Sigmoid colon (tissue), 7 donors: ENCODE measurements around the gene FEN1. TPM values are rescaled to one million over a fixed set of nuclear protein-coding genes. Genes with fewer than 3 reads are reported as not detected.

Experiments used
- DNase-seq: peaks from one replicate; pipeline ENCODE4 v3.0.0-alpha.2; 2019
- H3K27ac ChIP-seq, 4 donors: fragments of 200-600 bp; sonication (generic); one replicate each; pipeline ENCODE4 v1.5.1; 2016 to 2019; ENCODE audit warnings: mild to moderate bottlenecking in 1 of 4
- H3K27me3 ChIP-seq, 3 donors: fragments of 200-600 bp; sonication (generic); one replicate each; pipeline ENCODE4 v1.5.1; 2019; ENCODE audit warnings: mild to moderate bottlenecking in 1 of 3
- H3K36me3 ChIP-seq, 4 donors: fragments of 200-600 bp; sonication (generic); one replicate each; pipeline ENCODE4 v1.5.1; 2016 to 2019
- H3K4me1 ChIP-seq, 4 donors: fragments of 200-600 bp; sonication (generic); one replicate each; pipeline ENCODE4 v1.5.1; 2017 to 2019
- H3K4me3 ChIP-seq, 4 donors: fragments of 200-600 bp; sonication (generic); one replicate each; pipeline ENCODE4 v1.5.1; 2017 to 2019; ENCODE audit warnings: mild to moderate bottlenecking in 2 of 4, moderate library complexity in 1 of 4
- H3K9me3 ChIP-seq, 4 donors: fragments of 200-600 bp in 3 of 4; sonication (generic) in 3 of 4; one replicate each; pipeline versions ENCODE4 v1.5.1 to v1.6.1; 2013 to 2019
- EP300 ChIP-seq, 4 donors: sonication (generic); formaldehyde crosslinking; IDR thresholded peaks; one replicate each; pipeline ENCODE4 v1.6.1; 2017; ENCODE audit warnings: antibody characterized with exemption in 4 of 4
- POLR2A ChIP-seq, 2 donors: fragments of 450-650 bp; IDR thresholded peaks; one replicate each; pipeline ENCODE4 v1.6.1; 2016; ENCODE audit warnings: antibody characterized with exemption in 2 of 2, mild to moderate bottlenecking in 2 of 2, moderate library complexity in 2 of 2
- POLR2AphosphoS5 ChIP-seq, 4 donors: sonication (generic); formaldehyde crosslinking; IDR thresholded peaks; one replicate each; pipeline ENCODE4 v1.6.1; 2017; ENCODE audit warnings: antibody characterized with exemption in 4 of 4
- WGBS, 2 donors: extraction: QIAGEN DNeasy Blood & Tissue Kit; methylation state at CpG; one replicate each; pipeline ENCODE4 v1.1.7; 2013; 5-methylcytosine and 5-hydroxymethylcytosine counted together
- intact Hi-C: fragments of 100-400 bp; cut with DNase I; formaldehyde crosslinking; loops from one replicate; pipeline ENCODE4 v1.15.1; 2023
- polyA plus RNA-seq, 3 donors: library from polyadenylated mRNA; stranded (reverse); fragments of 200-250 nt; gene quantifications; one replicate each; pipeline ENCODE4 v1.2.3, GENCODE V29; 2013
- total RNA-seq, 4 donors: library from RNA; depleted of rRNA; stranded (reverse); fragments of >200 nt; gene quantifications; one replicate each; pipeline ENCODE4 v1.1.0, GENCODE V29; 2016
- TF ChIP-seq, protein P1 (sequence below), 4 experiments: fragments of 450-650 bp in 3 of 4; fragments of 200-600 bp in 1 of 4; IDR thresholded peaks; one replicate each; pipeline ENCODE4 v1.5.1; 2016 to 2019; ENCODE audit warnings: antibody characterized with exemption in 4 of 4, mild to moderate bottlenecking in 3 of 4, moderate library complexity in 2 of 4
- donor health status: healthy with polysubstance abuse.
- donor health status: Bipolar disorder and iron deficiency.
- donor health status: healthy.

The FEN1 gene
- total and polyA plus RNA-seq, 7 donors: 4.2 to 39.1 (median 7.5) TPM

DNA sequence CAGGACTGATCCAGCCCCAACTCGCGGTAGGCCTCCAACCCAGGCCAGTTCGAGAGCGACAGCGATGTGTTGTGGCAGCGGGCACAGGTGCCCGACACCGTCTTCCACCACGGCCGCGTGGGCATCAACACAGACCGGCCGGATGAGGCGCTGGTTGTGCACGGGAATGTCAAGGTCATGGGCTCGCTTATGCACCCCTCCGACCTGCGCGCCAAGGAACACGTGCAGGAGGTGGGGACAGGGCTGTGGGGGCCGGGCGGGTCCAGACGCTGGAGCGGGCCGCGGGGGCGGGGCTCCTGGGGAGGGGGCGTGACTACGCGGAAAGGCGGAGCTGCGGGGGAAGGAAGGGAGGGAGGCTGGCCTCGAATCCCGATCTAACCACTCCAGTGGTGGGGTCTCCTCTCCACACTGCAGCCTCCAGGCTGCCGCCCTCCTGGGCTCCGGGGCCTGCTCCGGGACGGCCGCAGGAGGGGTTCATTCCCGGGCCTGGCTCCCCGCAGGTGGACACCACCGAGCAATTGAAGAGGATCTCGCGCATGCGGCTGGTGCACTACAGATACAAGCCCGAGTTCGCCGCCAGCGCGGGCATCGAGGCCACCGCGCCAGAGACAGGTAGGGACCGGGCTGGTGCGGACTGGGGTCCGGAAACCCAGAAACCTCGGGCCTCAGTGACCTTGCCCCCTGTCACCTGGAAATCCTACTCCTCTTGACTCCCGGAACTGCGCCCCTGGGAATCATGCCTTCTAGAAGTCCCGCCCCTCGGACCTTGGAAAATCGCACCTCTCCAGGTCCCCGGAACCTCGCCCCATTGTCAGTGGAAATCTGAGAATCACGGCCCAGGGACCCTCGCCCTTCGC, 15.2 kb upstream of the FEN1 start:
- H3K36me3 ChIP-seq: no peaks in the 10 kb centered on the region
- no peak overlapping the region for H3K27ac ChIP-seq
- no peaks in the 10 kb centered on the region for H3K9me3 ChIP-seq
- TF ChIP-seq POLR2A (IDR thresholded peaks at IDR 0.05) (no peak), POLR2AphosphoS5 (IDR thresholded peaks at IDR 0.05) (no peak)
- TF ChIP-seq, protein P1, sequence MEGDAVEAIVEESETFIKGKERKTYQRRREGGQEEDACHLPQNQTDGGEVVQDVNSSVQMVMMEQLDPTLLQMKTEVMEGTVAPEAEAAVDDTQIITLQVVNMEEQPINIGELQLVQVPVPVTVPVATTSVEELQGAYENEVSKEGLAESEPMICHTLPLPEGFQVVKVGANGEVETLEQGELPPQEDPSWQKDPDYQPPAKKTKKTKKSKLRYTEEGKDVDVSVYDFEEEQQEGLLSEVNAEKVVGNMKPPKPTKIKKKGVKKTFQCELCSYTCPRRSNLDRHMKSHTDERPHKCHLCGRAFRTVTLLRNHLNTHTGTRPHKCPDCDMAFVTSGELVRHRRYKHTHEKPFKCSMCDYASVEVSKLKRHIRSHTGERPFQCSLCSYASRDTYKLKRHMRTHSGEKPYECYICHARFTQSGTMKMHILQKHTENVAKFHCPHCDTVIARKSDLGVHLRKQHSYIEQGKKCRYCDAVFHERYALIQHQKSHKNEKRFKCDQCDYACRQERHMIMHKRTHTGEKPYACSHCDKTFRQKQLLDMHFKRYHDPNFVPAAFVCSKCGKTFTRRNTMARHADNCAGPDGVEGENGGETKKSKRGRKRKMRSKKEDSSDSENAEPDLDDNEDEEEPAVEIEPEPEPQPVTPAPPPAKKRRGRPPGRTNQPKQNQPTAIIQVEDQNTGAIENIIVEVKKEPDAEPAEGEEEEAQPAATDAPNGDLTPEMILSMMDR (IDR thresholded peaks at IDR 0.05): no peak
- intact Hi-C loops: no loop called here
- peaks cover 0 to 11% (median 9%) of the 10 kb centered on the region in 4 donors for H3K4me1 ChIP-seq
- peaks cover 0 to 9% (median 0%) of the 10 kb centered on the region in 3 donors for H3K27me3 ChIP-seq
- WGBS, 2 donors: 48 to 77% methylated on average over 67 of the region's 67 CpGs
- no peak for DNase-seq
- H3K4me3 ChIP-seq: peak overlapping the region in 2 of 4 donors; percentile 16 to 18

DNA sequence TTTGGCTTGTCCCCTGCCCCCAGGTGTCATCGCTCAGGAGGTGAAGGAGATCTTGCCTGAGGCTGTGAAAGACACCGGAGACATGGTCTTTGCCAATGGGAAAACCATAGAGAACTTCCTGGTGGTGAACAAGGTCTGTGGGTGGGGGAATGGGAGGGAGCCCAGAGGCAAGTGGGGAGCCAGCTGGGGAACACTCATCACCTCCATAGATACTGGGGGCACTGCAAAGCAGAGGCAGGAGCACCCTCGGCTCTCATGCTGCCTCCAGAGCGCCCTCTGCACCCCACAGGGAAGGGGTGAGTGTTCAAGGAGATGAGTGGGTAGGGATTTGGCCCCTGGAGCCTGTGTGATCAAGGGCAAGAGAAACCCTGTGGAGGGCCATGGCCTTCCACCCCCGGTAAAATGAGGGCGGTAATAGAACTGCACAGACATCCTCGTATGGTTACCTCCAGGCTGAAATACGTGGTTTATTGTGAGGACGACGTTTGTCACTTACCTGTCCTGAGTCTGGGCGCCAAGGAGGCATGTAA, 14.3 kb upstream of the FEN1 start:
- peaks cover 0 to 5% (median 0%) of the 10 kb centered on the region in 4 donors for H3K36me3 ChIP-seq
- H3K27ac ChIP-seq: no peak overlapping the region
- peaks cover 0 to 11% (median 9%) of the 10 kb centered on the region in 4 donors for H3K4me1 ChIP-seq
- no peak overlapping the region for H3K4me3 ChIP-seq
- H3K9me3 ChIP-seq: no peaks in the 10 kb centered on the region
- DNase-seq: no peak
- H3K27me3 ChIP-seq: peaks cover 0 to 9% (median 0%) of the 10 kb centered on the region in 3 donors
- 86 to 89% methylated on average over 11 of the region's 11 CpGs for WGBS, 2 donors
- TF ChIP-seq POLR2A (IDR thresholded peaks at IDR 0.05) (no peak), EP300 (IDR thresholded peaks at IDR 0.05) (no peak), POLR2AphosphoS5 (IDR thresholded peaks at IDR 0.05) (no peak)
- TF ChIP-seq, protein P1 (IDR thresholded peaks at IDR 0.05): no peak
- intact Hi-C loops: no loop called here

DNA sequence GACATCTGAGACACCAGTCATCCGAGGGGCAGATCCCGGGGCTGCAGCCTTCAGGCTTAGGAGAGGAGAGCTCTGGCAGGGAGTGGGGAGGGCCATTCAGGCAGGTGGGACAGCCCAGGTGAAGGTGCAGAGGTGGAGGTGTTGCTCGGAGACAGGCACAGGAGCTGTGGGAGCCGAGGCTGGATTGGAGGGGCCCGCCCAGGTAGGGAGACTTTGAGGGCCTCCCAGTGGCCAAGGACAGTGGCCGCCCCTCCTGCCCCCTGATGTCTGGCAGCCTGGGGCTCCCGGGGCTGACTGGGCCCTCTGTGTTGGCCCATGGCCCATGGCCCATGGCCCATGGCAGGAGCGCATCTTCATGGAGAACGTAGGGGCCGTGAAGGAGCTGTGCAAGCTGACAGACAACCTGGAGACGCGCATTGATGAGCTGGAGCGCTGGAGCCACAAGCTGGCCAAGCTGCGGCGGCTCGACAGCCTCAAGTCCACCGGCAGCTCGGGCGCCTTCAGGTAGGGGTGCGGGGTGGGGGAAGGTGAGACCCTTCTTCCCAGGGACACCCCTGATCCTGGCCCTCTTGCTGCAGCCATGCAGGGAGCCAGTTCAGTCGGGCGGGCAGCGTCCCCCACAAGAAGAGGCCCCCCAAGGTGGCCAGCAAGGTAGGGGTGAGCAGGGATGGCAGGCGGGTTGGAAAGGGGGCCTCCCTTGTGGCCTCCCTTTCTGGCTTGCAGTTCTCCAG, 13.6 kb upstream of the FEN1 start:
- Histone ChIP-seq H3K27me3 (peaks cover 0 to 9% (median 0%) of the 10 kb centered on the region in 3 donors), H3K4me3 (no peak overlapping the region), H3K36me3 (peaks cover 0 to 8% (median 0%) of the 10 kb centered on the region in 4 donors), H3K27ac (no peak overlapping the region), H3K9me3 (no peaks in the 10 kb centered on the region), H3K4me1 (peaks cover 0 to 11% (median 9%) of the 10 kb centered on the region in 4 donors)
- no peak for TF ChIP-seq POLR2AphosphoS5 (IDR thresholded peaks at IDR 0.05)
- TF ChIP-seq, protein P1 (IDR thresholded peaks at IDR 0.05): no peak
- TF ChIP-seq EP300 (IDR thresholded peaks at IDR 0.05): no peak
- TF ChIP-seq POLR2A (IDR thresholded peaks at IDR 0.05): no peak
- WGBS, 2 donors: 91% methylated on average over 24 of the region's 24 CpGs
- intact Hi-C loops: no loop called here
- DNase-seq: no peak

DNA sequence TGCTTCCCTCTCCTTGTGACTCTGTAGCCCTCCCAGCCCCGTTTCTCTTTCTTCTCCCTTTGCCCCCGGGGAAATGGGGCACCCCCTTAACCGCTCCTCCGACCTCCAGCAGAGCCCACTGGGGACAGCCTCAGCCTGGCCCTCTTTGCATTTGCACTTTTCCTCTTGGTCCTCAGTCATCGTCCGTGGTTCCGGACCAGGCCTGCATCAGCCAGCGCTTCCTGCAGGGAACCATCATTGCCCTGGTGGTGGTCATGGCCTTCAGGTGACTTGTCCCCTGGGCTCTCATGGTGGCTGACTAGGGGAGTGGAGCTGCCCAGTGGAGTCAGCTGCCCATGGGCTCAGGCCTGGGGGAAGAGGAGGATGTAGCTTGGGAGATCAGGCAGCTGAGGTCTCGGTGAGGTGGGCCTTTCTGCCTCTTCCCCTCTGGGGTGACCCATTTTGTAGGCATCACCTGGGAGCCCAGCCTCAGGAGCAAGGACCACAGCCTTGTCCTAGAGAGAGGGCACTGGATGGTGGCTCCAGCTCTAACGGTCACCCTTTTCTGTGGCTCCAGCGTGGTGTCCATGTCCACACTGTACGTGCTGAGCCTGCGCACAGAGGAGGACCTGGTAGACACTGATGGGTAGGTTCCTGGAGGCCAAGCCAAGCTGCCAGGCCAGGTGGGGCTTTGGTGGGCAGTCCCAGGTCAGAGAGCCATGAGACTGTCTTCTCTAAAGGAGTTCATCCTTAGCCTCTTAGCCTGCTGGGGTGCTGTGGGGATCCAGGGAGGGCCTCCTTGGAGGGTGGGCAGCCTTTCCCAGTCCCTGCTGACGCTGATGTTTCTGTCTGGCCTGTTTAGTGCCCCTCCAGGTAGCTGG, 12.8 kb upstream of the FEN1 start:
- H3K4me3 ChIP-seq: no peak overlapping the region
- no peak overlapping the region for H3K27ac ChIP-seq
- WGBS, 2 donors: 90 to 91% methylated on average over 14 of the region's 14 CpGs
- H3K9me3 ChIP-seq: no peaks in the 10 kb centered on the region
- H3K36me3 ChIP-seq: peaks cover 0 to 16% (median 2%) of the 10 kb centered on the region in 4 donors
- TF ChIP-seq, protein P1 (IDR thresholded peaks at IDR 0.05): no peak
- TF ChIP-seq POLR2A (IDR thresholded peaks at IDR 0.05) (no peak), POLR2AphosphoS5 (IDR thresholded peaks at IDR 0.05) (no peak), EP300 (IDR thresholded peaks at IDR 0.05) (no peak)
- DNase-seq: no peak
- intact Hi-C loops: no loop called here
- H3K4me1 ChIP-seq: peaks cover 0 to 11% (median 9%) of the 10 kb centered on the region in 4 donors
- H3K27me3 ChIP-seq: peaks cover 0 to 9% (median 0%) of the 10 kb centered on the region in 3 donors
